Colonic mucosa (tissue), 4 donors: ENCODE measurements around the gene CAMTA1. TPM values are rescaled to one million over a fixed set of nuclear protein-coding genes. Genes with fewer than 3 reads are reported as not detected.

Source experiments
- DNase-seq: peaks from one replicate; pipeline ENCODE4 v3.0.0-alpha.2; 2020
- H3K27ac ChIP-seq: fragments of 200-600 bp; one replicate; pipeline ENCODE4 v1.8.0; 2021
- H3K27me3 ChIP-seq: fragments of 200-600 bp; one replicate; pipeline ENCODE4 v1.8.0; 2021
- H3K36me3 ChIP-seq: fragments of 200-600 bp; one replicate; pipeline ENCODE4 v1.8.0; 2021
- H3K4me1 ChIP-seq: fragments of 200-600 bp; one replicate; pipeline ENCODE4 v1.8.0; 2021; ENCODE audit warnings: mild to moderate bottlenecking
- H3K4me3 ChIP-seq: fragments of 200-600 bp; one replicate; pipeline ENCODE4 v1.8.0; 2021
- H3K9ac ChIP-seq, 2 donors: one replicate each; pipeline ENCODE4 v1.7.0; 2013; ENCODE audit warnings: control low read depth in 2 of 2, low read depth in 2 of 2, low read length in 2 of 2
- H3K9me3 ChIP-seq: fragments of 200-600 bp; one replicate; pipeline ENCODE4 v1.8.0; 2021
- intact Hi-C: fragments of 100-400 bp; cut with DNase I; formaldehyde crosslinking; loops from one replicate; pipeline ENCODE4 v1.14.1; 2022
- total RNA-seq, 2 donors: library from RNA; stranded (reverse); fragmentation: NEBNext Ultra II Directional in 1 of 2; extraction: Animal tissue kit (Norgen Biotek cat#: 25700) in 1 of 2; gene quantifications; one replicate each; pipeline ENCODE4 v1.2.1, GENCODE V29; 2021
- TF ChIP-seq, protein P1 (sequence below): fragments of 200-600 bp; IDR thresholded peaks from one replicate; pipeline ENCODE4 v1.8.0; 2022; ENCODE audit warnings: antibody characterized with exemption, mild to moderate bottlenecking
- donor health status: healthy.
- donor health status: DM: no; HTN: no; CAD: no.
- donor health status: DM: no; HTN: no; CAD: no.

Gene CAMTA1
- total RNA-seq, 2 donors from 2014 or later, result 76.8 to 92.8 TPM

DNA sequence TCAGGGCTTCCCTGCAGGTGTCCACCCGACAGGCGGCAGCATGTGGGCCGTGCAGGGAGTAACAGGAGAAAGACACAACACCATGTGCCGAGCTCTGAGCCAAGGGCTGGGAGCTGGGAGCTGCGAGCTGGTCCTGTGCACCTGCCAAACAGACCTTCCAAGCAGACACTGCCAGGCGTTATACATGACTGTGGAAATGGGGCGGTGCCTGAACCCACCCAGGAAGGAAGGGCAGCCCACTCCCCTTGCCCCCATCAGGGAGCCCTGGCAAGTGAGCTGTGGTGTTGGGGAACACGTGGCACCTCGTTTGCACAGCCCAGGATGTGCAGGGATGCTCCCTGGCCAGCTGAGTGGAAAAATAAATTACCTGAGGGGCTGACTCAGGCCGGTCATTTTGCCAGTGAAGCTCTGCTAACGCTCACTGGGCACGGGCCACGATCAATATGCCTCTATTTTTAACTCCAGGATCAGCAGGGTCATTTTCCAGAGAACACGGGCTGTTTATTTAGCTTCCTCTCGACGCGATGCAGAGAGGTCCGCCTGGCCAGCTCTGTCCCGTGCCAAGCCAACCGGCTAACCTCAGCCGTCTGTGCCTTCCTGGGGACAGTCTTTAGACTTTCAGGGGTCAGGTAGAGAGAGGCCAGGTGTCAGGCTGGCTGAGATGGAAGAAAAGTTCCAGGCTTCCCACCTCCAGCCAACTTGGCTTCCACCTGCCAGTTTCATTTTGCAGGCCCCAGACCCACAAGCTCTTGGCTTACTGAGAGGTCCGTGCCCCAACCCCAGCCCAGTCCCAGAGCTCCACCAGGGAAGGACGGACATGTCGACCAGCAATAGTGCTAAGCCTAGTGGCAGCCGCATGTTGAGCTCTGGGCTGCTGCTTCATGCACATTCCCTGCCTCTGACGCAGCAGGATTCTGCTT lies 789.1 kb downstream of the CAMTA1 start:
- H3K9ac ChIP-seq, result no peak overlapping the region
- no peaks in the 10 kb centered on the region for H3K36me3 ChIP-seq
- no peak overlapping the region for H3K27ac ChIP-seq
- intact Hi-C loops, result no loop called here
- no peaks in the 10 kb centered on the region for H3K27me3 ChIP-seq
- TF ChIP-seq, protein P1, sequence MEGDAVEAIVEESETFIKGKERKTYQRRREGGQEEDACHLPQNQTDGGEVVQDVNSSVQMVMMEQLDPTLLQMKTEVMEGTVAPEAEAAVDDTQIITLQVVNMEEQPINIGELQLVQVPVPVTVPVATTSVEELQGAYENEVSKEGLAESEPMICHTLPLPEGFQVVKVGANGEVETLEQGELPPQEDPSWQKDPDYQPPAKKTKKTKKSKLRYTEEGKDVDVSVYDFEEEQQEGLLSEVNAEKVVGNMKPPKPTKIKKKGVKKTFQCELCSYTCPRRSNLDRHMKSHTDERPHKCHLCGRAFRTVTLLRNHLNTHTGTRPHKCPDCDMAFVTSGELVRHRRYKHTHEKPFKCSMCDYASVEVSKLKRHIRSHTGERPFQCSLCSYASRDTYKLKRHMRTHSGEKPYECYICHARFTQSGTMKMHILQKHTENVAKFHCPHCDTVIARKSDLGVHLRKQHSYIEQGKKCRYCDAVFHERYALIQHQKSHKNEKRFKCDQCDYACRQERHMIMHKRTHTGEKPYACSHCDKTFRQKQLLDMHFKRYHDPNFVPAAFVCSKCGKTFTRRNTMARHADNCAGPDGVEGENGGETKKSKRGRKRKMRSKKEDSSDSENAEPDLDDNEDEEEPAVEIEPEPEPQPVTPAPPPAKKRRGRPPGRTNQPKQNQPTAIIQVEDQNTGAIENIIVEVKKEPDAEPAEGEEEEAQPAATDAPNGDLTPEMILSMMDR, result no peak
- no peak for DNase-seq
- H3K4me3 ChIP-seq, result no peak overlapping the region
- no peaks in the 10 kb centered on the region for H3K4me1 ChIP-seq
- H3K9me3 ChIP-seq, result no peaks in the 10 kb centered on the region

DNA sequence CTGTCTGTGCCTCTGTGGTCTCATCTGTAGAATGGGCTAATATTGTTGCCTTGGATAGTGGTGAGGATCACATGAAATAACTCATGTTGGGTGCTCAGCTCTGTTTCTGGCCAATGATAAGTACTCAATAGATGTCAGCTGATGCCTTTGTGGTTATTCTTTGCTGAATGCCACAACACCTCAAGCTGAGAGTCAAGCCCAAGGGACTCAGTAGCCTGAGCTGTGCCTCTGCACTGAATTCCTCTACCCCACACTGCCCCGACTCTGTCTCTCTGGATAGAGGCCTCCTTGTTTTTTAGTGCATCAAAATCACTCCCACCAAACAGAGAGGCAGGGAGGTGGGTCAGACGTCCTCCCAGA lies 789.8 kb downstream of the CAMTA1 start:
- Histone ChIP-seq H3K36me3 (no peaks in the 10 kb centered on the region), H3K27ac (no peak overlapping the region), H3K9ac (no peak overlapping the region), H3K27me3 (no peaks in the 10 kb centered on the region), H3K4me1 (no peaks in the 10 kb centered on the region), H3K9me3 (no peaks in the 10 kb centered on the region), H3K4me3 (no peak overlapping the region)
- TF ChIP-seq, protein P1, result no peak
- intact Hi-C loops, result no loop called here
- no peak for DNase-seq

DNA sequence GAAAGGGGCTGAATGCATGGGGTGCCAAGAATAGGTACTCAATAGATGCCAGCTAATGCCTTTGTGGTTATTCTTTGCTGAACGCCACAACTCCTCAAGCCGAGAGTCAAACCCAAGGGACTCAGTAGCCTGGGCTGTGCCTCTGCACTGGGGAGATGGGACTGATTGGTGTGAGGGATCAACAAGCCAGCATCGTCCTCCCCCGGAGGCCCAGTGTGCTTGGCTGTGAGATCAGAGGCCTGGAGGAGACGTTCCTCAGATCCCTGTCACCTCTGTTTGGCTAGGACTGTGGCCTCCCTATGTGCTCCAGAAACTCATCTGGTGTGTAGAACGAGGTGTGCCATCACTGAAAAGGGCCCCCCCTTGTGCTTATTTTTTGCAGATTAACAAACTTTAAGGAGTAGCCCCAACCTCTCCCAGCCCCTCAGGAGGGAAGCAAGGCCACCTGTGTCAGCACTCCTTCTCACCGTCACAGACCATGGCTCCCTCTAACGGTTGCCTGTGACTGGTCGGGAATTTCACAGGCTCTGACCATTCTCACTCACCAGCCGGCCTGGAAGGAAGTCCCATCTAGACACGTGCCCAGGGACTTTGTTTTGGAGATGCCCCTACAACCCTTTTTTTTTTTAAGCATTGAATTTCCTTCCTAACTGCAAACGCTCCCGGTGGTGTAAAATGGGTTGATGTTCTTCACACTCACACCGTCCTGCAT lies 791.8 kb downstream of the CAMTA1 start:
- Histone ChIP-seq H3K9me3 (no peaks in the 10 kb centered on the region), H3K36me3 (no peaks in the 10 kb centered on the region), H3K4me3 (no peak overlapping the region), H3K27me3 (no peaks in the 10 kb centered on the region), H3K4me1 (no peaks in the 10 kb centered on the region), H3K27ac (no peak overlapping the region), H3K9ac (no peak overlapping the region)
- intact Hi-C loops, result no loop called here
- TF ChIP-seq, protein P1, result no peak
- no peak for DNase-seq

DNA sequence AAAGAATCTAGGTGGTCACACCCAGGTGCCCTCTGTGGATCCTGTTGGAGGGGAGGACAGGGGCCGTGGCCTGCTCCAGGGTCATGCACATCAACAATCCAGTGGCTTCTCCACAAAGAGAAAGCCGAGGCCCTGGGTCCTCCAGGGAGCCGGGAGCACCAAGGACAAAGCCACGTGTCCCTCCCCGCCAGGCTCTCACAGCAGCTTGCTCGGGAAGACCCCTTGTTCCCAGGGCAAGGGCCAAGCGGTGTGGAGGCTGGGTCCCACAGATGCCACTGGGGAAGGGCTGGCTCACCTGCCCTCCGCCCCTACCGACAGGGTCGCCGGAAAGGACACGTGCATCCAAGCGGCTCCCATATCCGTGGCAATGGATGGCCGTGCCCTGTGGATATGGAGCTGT lies 793.0 kb downstream of the CAMTA1 start:
- Histone ChIP-seq H3K9ac (no peak overlapping the region), H3K27ac (no peak overlapping the region), H3K36me3 (no peaks in the 10 kb centered on the region), H3K9me3 (no peaks in the 10 kb centered on the region), H3K4me1 (no peaks in the 10 kb centered on the region), H3K4me3 (no peak overlapping the region), H3K27me3 (no peaks in the 10 kb centered on the region)
- DNase-seq, result no peak
- TF ChIP-seq, protein P1, result no peak
- intact Hi-C loops, result no loop called here

DNA sequence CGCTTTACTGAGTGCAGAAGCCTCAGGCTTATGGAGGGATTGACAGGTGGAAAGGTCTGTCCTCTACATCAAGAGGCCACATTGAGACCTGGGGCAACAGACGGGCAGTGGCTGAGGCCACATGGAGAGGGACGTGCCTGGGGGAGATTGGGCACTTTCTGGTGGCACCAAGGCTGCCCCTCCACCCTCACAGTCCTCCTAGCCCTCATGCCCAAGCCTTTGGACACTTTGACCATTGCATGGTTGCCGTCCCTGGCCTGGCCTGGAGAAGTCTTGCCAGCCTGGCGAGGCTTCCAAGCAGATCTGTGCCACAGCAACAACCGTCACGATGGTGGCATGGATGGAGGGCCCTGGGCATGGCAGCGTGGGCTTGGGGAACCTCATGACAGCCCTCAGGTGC lies 793.8 kb downstream of the CAMTA1 start:
- Histone ChIP-seq H3K36me3 (no peaks in the 10 kb centered on the region), H3K4me3 (no peak overlapping the region), H3K9me3 (no peaks in the 10 kb centered on the region), H3K9ac (no peak overlapping the region), H3K27me3 (no peaks in the 10 kb centered on the region), H3K4me1 (no peaks in the 10 kb centered on the region), H3K27ac (no peak overlapping the region)
- DNase-seq, result no peak
- TF ChIP-seq, protein P1, result no peak
- intact Hi-C loops, result no loop called here
